ENCODE measurements around the gene STXBP6. TPM values are rescaled to one million over a fixed set of nuclear protein-coding genes. Genes with fewer than 3 reads are reported as not detected.

The STXBP6 gene
- total RNA-seq, 4 donors from 2014 or later, result 2.6 to 5.5 (median 4.4) TPM

- Histone ChIP-seq H3K4me3 (no peak overlapping the region), H3K4me1 (peaks cover 4 to 11% of the 10 kb centered on the region in 2 donors), H3K36me3 (no peaks in the 10 kb centered on the region), H3K27ac (no peak overlapping the region), H3K27me3 (no peaks in the 10 kb centered on the region), H3K9me3 (no peaks in the 10 kb centered on the region)
- no peak for ATAC-seq
- intact Hi-C loops (cut with DNase I; ENCODE audit: low total_unique reads), result no loop called here
- in situ Hi-C loops (cut with MboI; ENCODE audit: low sequenced_read_pairs in 4 of 4), result no loop called here
- DNase-seq, result no peak
- no peak for TF ChIP-seq CTCF (IDR thresholded peaks at IDR 0.05 in 4 of 5, conservative IDR thresholded peaks at IDR 0.05 in 1 of 5)
- TF ChIP-seq POLR2A (IDR thresholded peaks at IDR 0.05), result no peak
Measured at GRCh38 chr14:24954037-24954699, 95.8 kb downstream of the STXBP6 start.

GRCh38 chr14:24952851-24953666 is 96.9 kb downstream of the STXBP6 start:
- H3K4me3 ChIP-seq, result no peak overlapping the region
- no peaks in the 10 kb centered on the region for H3K36me3 ChIP-seq
- no peak for ATAC-seq
- H3K4me1 ChIP-seq, result peaks cover 0 to under 1% of the 10 kb centered on the region in 2 donors
- DNase-seq, result no peak
- in situ Hi-C loops (cut with MboI; ENCODE audit: low sequenced_read_pairs in 4 of 4) (no loop called here), intact Hi-C loops (cut with DNase I; ENCODE audit: low total_unique reads) (no loop called here)
- no peak overlapping the region for H3K27ac ChIP-seq
- H3K9me3 ChIP-seq, result no peaks in the 10 kb centered on the region
- H3K27me3 ChIP-seq, result no peaks in the 10 kb centered on the region
- TF ChIP-seq POLR2A (IDR thresholded peaks at IDR 0.05), result no peak
- no peak for TF ChIP-seq CTCF (IDR thresholded peaks at IDR 0.05 in 4 of 5, conservative IDR thresholded peaks at IDR 0.05 in 1 of 5)

- no peak for ATAC-seq
- H3K27ac ChIP-seq, result no peak overlapping the region
- TF ChIP-seq POLR2A (IDR thresholded peaks at IDR 0.05) (no peak), CTCF (IDR thresholded peaks at IDR 0.05 in 4 of 5, conservative IDR thresholded peaks at IDR 0.05 in 1 of 5) (no peak)
Measured at GRCh38 chr14:24948261-24948847, 101.6 kb downstream of the STXBP6 start.

GRCh38 chr14:24947131-24947530 is 102.8 kb downstream of the STXBP6 start:
- no peaks in the 10 kb centered on the region for H3K9me3 ChIP-seq
- H3K27ac ChIP-seq, result no peak overlapping the region
- intact Hi-C loops (cut with DNase I; ENCODE audit: low total_unique reads), result no loop called here
- no peaks in the 10 kb centered on the region for H3K27me3 ChIP-seq
- ATAC-seq, result no peak
- H3K4me1 ChIP-seq, result no peaks in the 10 kb centered on the region
- no peaks in the 10 kb centered on the region for H3K36me3 ChIP-seq
- H3K4me3 ChIP-seq, result no peak overlapping the region
- TF ChIP-seq POLR2A (IDR thresholded peaks at IDR 0.05) (no peak), CTCF (IDR thresholded peaks at IDR 0.05 in 4 of 5, conservative IDR thresholded peaks at IDR 0.05 in 1 of 5) (no peak)
- no peak for DNase-seq
- in situ Hi-C loops (cut with MboI; ENCODE audit: low sequenced_read_pairs in 4 of 4), result no loop called here

More at GRCh38 chr14:24948261-24948847, 101.6 kb downstream of the STXBP6 start:
- H3K9me3 ChIP-seq, result no peaks in the 10 kb centered on the region
- in situ Hi-C loops (cut with MboI; ENCODE audit: low sequenced_read_pairs in 4 of 4) (no loop called here), intact Hi-C loops (cut with DNase I; ENCODE audit: low total_unique reads) (no loop called here)
- H3K4me1 ChIP-seq, result no peaks in the 10 kb centered on the region
- H3K4me3 ChIP-seq, result no peak overlapping the region
- no peak for DNase-seq
- no peaks in the 10 kb centered on the region for H3K27me3 ChIP-seq
- H3K36me3 ChIP-seq, result no peaks in the 10 kb centered on the region
